Kasumi-1 (cell line): ENCODE data around the gene OR1M1.

Source experiments
- DNase-seq, 2 experiments: peaks; one replicate each; lab custom pipeline; 2025; lab: John Stamatoyannopoulos, UW

Gene OR1M1

GRCh38 chr19:9075064-9075949 is 11.6 kb upstream of the OR1M1 start:
- peak; percentile 15 to 27 for DNase-seq

GRCh38 chr19:9076901-9077300 is 10.0 kb upstream of the OR1M1 start:
- DNase-seq, result no peak

GRCh38 chr19:9078651-9079050 is 8.2 kb upstream of the OR1M1 start:
- DNase-seq, result no peak

- no peak for DNase-seq
Measured at GRCh38 chr19:9107375-9107774, 20.5 kb downstream of the OR1M1 start, which contains the start of gene OR7G2. TSS of gene OR7G2 (minus strand) at chr19:9107475. CDS start at chr19:9103243, 4,232 bp downstream.

- DNase-seq, result no peak
Measured at GRCh38 chr19:9109959-9110358, 23.1 kb downstream of the OR1M1 start.

- DNase-seq, result no peak
Measured at GRCh38 chr19:9115307-9115813, 28.5 kb downstream of the OR1M1 start, which contains the start of gene OR7G1. TSS of gene OR7G1 (minus strand) at chr19:9115763. CDS start at chr19:9115763, 0 bp downstream.

- DNase-seq, result no peak
Measured at GRCh38 chr19:9116547-9116946, 29.7 kb downstream of the OR1M1 start.

- no peak for DNase-seq
Measured at GRCh38 chr19:9126900-9127405, 40.1 kb downstream of the OR1M1 start, which contains the start of gene OR7G3. TSS of gene OR7G3 (minus strand) at chr19:9126950. CDS start at chr19:9126950, 0 bp downstream.

- DNase-seq, result no peak
Measured at GRCh38 chr19:9128171-9128570, 41.3 kb downstream of the OR1M1 start.

GRCh38 chr19:9130965-9131364 is 44.1 kb downstream of the OR1M1 start:
- DNase-seq, result peak; percentile 19 to 35

- DNase-seq, result no peak
Measured at GRCh38 chr19:9132422-9132821, 45.6 kb downstream of the OR1M1 start.

GRCh38 chr19:9139609-9140158 is 52.8 kb downstream of the OR1M1 start:
- peak in 1 of 2 experiments; percentile 37 for DNase-seq

GRCh38 chr19:9140159-9140874 is 53.5 kb downstream of the OR1M1 start, which contains the start of gene ZNF317:
TSS of gene ZNF317 (plus strand) at chr19:9140397. CDS start at chr19:9156017, 15,620 bp downstream.
- peak; percentile 93 to 96 for DNase-seq

GRCh38 chr19:9144920-9145319 is 58.1 kb downstream of the OR1M1 start:
- no peak for DNase-seq
